Renal cortex interstitium (tissue), 11 donors: ENCODE data around the gene MGST2. TPM values are rescaled to one million over a fixed set of nuclear protein-coding genes. Genes with fewer than 3 reads are reported as not detected.
"Not testable (repeated sequence)": the region's sequence is repeated elsewhere in the genome, so short reads cannot be mapped to it uniquely, and the experiment has no call there.

ENCODE experiments used
- DNase-seq, 11 donors: peaks; one replicate each; pipeline ENCODE4 v3.0.0-alpha.2; 2013; ENCODE audit warnings: low read depth in 9 of 11, low spot score in 4 of 11; ENCODE audit errors: extremely low read depth in 1 of 11
- polyA plus RNA-seq, 3 donors: library from polyadenylated mRNA; unstranded; fragments of 120-200 nt; gene quantifications; one replicate each; pipeline ENCODE4 v1.2.1, GENCODE V29; 2013; ENCODE audit not compliant: insufficient read length in 3 of 3

Gene MGST2
- polyA plus RNA-seq, 3 donors: 48.6 to 58.9 (median 56.9) TPM

DNA sequence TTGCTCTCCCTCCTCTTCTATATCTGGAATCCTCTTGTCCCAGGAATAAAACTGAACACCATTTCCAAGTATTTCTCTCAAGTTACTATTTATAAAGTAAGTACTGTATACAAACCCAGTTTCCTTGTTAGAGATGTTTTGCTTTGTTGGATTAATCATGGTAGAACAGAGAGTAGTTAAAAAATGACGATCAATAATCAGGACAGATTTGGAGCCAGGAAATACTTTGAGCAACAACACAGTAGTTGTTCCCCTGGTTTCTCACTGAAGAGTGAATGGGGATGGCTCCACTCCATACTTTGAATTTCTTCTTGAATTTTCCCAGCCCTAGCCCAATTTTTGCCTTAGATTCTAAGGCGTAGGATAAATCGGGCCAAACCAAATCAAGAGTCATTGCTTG is 21.4 kb downstream of the MGST2 start:
- no peak for DNase-seq

GRCh38 chr4:139689093-139689722 is 23.6 kb downstream of the MGST2 start:
- DNase-seq: peak in 1 of 11 donors; percentile 9

- DNase-seq: no peak
These were observed 24.8 kb downstream of the MGST2 start for GRCh38 chr4:139690419-139690818.

GRCh38 chr4:139692309-139693012 is 26.8 kb downstream of the MGST2 start:
- no peak for DNase-seq

GRCh38 chr4:139694522-139695107 is 29.0 kb downstream of the MGST2 start:
- DNase-seq: no peak

- DNase-seq: no peak
These were observed 30.9 kb downstream of the MGST2 start for GRCh38 chr4:139696491-139696890.

DNA sequence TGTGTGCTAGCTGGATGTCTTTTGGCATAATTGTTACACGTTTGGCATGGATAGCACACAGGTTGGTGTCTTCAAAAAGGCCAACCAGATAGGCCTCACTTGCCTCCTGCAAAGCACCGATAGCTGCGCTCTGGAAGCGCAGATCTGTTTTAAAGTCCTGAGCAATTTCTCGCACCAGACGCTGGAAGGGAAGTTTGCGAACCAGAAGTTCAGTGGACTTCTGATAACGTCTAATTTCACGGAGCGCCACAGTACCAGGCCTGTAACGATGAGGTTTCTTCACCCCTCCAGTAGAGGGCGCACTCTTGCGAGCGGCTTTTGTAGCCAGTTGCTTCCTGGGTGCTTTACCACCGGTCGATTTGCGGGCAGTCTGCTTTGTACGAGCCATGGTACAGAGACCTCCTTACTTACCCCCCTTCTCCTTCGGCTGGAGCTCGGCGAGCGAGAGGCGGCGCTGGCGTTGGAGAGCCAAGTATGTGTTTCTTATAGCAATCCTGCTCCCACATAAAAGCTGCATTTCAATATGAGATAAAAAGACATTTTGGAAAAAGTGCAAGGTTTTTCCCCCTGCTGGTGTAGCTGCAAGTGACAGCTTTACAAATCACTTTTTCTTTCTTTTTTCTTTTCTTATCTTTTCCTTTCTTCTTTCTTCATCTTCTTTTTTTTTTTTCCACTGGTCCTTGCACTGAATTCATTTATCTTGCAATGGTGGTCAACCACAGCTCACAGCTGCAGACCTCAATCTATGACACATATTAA is 32.7 kb downstream of the MGST2 start:
- DNase-seq: not testable (repeated sequence)

- DNase-seq: no peak
These were observed 34.9 kb downstream of the MGST2 start for GRCh38 chr4:139700568-139700967.

- no peak for DNase-seq
These were observed 39.4 kb downstream of the MGST2 start for GRCh38 chr4:139704915-139705485.

GRCh38 chr4:139709660-139710059 is 44.0 kb downstream of the MGST2 start:
- DNase-seq: no peak

DNA sequence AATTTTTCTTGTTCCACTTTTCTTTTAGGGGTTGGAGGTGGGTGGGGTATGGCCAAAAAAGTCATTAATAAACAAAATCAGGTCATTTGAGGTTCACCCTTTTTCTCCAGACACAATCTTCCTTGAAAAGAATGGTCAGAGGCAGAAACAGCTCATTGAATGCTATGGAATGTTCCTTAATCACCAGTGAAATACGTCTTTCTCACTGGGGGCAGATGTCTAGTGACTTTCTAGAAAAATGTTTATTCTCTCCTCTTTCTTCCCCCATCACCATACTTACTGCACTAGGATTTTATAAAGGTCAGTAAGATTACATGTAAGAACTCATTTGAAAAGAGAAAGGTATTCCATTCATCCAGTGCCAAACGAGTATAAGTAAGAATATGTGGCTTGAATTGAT is 44.5 kb downstream of the MGST2 start:
- DNase-seq: no peak

DNA sequence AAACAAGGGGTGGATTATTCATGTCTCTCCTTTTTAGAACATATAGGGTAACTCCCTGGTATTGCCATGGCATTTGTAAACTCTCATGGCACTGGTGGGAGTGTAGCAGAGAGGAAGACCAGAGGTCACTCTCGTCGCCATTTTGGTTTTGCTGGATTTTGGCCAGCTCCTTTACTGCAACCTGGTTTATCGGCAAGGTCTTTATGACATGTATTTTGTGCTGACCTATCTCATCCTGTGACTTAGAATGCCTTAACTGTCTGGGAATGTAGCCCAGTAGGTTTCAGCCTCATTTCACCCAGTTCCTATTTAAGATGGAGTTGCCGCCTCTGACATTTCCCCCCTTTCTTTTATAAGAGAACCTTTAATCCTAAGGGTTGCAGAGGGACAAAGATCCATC is 45.8 kb downstream of the MGST2 start:
- no peak for DNase-seq

DNA sequence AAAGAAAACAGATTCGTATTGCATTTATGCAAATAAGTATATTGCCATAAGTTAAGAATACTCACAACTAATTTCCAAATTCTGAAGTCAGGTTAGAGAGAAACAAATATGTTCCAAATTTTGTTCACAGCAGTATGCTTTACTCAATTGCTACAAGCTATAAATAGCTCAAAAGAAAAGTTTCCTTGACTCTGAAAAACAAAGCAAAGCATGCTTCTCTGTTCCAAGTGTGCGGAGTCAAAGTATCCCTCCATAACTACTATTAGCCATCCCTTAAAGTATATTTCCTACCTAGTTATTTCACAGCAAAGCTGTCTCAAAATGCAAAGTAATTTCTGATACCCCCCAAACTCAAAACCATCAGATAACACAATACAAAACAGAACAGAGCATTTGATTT is 47.3 kb downstream of the MGST2 start:
- no peak for DNase-seq

- DNase-seq: no peak
These were observed 50.2 kb downstream of the MGST2 start for GRCh38 chr4:139715746-139716391.

DNA sequence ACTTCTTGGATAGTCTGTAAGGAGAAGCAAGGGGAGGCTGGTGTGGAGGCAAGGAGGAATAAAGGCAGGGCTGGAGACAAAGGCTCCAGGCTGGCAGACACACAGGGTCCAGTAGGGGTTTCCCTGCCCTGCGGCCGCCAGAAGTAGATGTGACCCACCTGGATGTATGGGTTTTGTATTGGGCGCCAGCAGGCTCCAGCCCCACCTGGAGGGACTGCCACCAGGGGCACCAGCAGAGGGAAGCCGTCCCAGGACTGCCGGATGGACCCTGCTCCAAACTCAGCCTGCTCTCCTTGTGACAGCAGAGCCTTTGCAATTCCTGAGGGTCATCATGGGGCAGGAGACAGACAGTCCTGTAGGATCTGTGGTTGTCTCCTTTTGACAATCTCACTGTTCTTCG is 52.7 kb downstream of the MGST2 start:
- no peak for DNase-seq

- DNase-seq: no peak
These were observed 53.2 kb downstream of the MGST2 start for GRCh38 chr4:139718833-139719232.

- no peak for DNase-seq
These were observed 53.9 kb downstream of the MGST2 start for GRCh38 chr4:139719381-139720101.

GRCh38 chr4:139720806-139721205 is 55.2 kb downstream of the MGST2 start:
- no peak for DNase-seq
